Thyroid gland (tissue), 4 donors: ENCODE data around the gene SUN3. TPM values are rescaled to one million over a fixed set of nuclear protein-coding genes. Genes with fewer than 3 reads are reported as not detected.

ENCODE experiments used
- DNase-seq, 2 donors: peaks; one replicate each; pipeline ENCODE4 v3.0.0-alpha.2; 2019
- H3K27ac ChIP-seq, 3 donors: fragments of 200-600 bp; sonication (generic); 1 replicate in 2 of 3; 2 replicates in 1 of 3; pipeline ENCODE4 v1.5.1; 2016 to 2019; ENCODE audit warnings: mild to moderate bottlenecking in 1 of 3, moderate library complexity in 1 of 3
- H3K27me3 ChIP-seq: fragments of 200-600 bp; sonication (generic); one replicate; pipeline ENCODE4 v1.5.1; 2019
- H3K36me3 ChIP-seq, 2 donors: fragments of 200-600 bp; sonication (generic); one replicate each; pipeline ENCODE4 v1.5.1; 2016 to 2019
- H3K4me1 ChIP-seq, 2 donors: fragments of 200-600 bp; sonication (generic); one replicate each; pipeline ENCODE4 v1.5.1; 2017 to 2019
- H3K4me3 ChIP-seq, 3 donors: fragments of 200-600 bp; sonication (generic); replicated peaks in 1 of 3; 1 replicate in 2 of 3; 2 replicates in 1 of 3; pipeline ENCODE4 v1.5.1; 2016; ENCODE audit warnings: mild to moderate bottlenecking in 1 of 3
- H3K9me3 ChIP-seq: fragments of 200-600 bp; sonication (generic); one replicate; pipeline ENCODE4 v1.5.1; 2017
- POLR2A ChIP-seq, 2 donors: fragments of 450-650 bp; IDR thresholded peaks; one replicate each; pipeline ENCODE4 v1.6.1; 2017; ENCODE audit warnings: antibody characterized with exemption in 2 of 2, mild to moderate bottlenecking in 2 of 2, moderate library complexity in 1 of 2
- WGBS, 2 donors: methylation state at CpG; one replicate each; pipeline ENCODE4 v1.1.5; 2017; 5-methylcytosine and 5-hydroxymethylcytosine counted together
- intact Hi-C: fragments of 100-400 bp; cut with DNase I; formaldehyde crosslinking; loops from one replicate; pipeline ENCODE4 v1.15.1; 2023
- total RNA-seq, 4 donors: library from RNA; depleted of rRNA; stranded (reverse); fragments of >200 nt; gene quantifications; one replicate each; pipeline ENCODE4 v1.2.3, GENCODE V29; 2016
- TF ChIP-seq, protein P1 (sequence below), 6 experiments: fragments of 200-600 bp in 3 of 6; fragments of 450-650 bp in 3 of 6; sonication (generic) in 3 of 6; IDR thresholded peaks; one replicate each; pipeline ENCODE4 v1.5.1; 2016 to 2019; ENCODE audit warnings: antibody characterized with exemption in 6 of 6, mild to moderate bottlenecking in 2 of 6, inconsistent platforms in 1 of 6, moderate library complexity in 1 of 6

The SUN3 gene
- total RNA-seq, 4 donors from 2014 or later: not detected

DNA sequence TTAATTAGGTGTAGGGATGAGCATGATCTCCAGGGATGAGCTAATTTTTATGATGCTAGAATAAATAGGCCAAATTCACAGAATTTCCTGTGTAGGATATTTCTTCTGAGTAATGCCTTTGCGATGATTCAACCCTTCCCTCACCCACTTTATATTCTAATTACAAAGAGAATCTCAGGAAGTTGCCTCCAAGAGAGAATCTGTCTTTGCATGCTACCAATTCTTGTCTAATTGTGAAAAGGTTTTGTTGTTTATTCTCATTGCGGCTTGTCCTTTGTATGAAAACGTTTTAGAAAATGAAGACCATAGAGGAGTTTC, 12.7 kb upstream of the SUN3 start:
- no peak for TF ChIP-seq POLR2A (IDR thresholded peaks at IDR 0.05)
- TF ChIP-seq, protein P1, sequence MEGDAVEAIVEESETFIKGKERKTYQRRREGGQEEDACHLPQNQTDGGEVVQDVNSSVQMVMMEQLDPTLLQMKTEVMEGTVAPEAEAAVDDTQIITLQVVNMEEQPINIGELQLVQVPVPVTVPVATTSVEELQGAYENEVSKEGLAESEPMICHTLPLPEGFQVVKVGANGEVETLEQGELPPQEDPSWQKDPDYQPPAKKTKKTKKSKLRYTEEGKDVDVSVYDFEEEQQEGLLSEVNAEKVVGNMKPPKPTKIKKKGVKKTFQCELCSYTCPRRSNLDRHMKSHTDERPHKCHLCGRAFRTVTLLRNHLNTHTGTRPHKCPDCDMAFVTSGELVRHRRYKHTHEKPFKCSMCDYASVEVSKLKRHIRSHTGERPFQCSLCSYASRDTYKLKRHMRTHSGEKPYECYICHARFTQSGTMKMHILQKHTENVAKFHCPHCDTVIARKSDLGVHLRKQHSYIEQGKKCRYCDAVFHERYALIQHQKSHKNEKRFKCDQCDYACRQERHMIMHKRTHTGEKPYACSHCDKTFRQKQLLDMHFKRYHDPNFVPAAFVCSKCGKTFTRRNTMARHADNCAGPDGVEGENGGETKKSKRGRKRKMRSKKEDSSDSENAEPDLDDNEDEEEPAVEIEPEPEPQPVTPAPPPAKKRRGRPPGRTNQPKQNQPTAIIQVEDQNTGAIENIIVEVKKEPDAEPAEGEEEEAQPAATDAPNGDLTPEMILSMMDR (IDR thresholded peaks at IDR 0.05): no peak
- no peaks in the 10 kb centered on the region for H3K27me3 ChIP-seq
- DNase-seq: no peak
- no peak overlapping the region for H3K27ac ChIP-seq
- 67 to 75% methylated on average over 3 of the region's 3 CpGs for WGBS, 2 donors
- intact Hi-C loops: no loop called here
- H3K4me3 ChIP-seq: no peak overlapping the region
- no peaks in the 10 kb centered on the region for H3K36me3 ChIP-seq
- H3K4me1 ChIP-seq: no peaks in the 10 kb centered on the region
- H3K9me3 ChIP-seq: no peaks in the 10 kb centered on the region

DNA sequence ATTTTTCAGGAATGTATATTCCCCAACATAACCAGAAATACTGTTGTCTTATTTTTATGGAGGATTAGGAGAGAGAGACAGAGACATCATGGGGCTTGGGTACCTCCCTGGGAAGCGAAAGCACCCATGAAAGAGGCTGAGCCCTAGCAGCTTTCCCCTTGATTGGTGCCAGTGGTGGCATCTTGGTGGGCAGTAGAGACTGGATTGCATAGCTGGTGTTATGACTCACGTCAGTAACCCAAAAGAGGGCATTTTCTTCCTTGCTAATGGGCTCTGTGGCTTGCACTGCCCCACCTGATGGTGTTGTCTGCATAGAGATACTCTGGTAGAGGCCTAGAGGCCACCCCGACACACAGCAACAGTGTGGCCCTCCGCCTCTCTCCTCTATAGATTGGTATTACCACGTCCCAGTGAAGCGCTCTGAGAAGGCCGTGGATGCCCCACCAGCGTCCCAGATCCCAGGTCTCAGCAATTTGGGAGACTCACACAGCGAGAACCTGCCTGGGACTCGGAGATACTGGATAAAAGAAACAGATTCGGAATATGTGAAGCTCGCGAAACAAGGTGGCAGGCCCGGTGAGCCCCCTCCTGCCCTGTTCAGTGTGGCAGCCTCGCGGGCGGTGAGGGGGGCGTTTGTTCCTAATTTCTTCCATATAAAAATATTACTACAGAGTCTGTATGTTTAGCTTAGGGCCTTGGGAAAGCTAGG, 12.2 kb upstream of the SUN3 start:
- H3K36me3 ChIP-seq: no peaks in the 10 kb centered on the region
- no peak for TF ChIP-seq POLR2A (IDR thresholded peaks at IDR 0.05)
- TF ChIP-seq, protein P1 (IDR thresholded peaks at IDR 0.05): no peak
- H3K9me3 ChIP-seq: no peaks in the 10 kb centered on the region
- H3K4me1 ChIP-seq: peaks cover under 1 to 2% of the 10 kb centered on the region in 2 donors
- WGBS, 2 donors: 91% methylated on average over 18 of the region's 18 CpGs
- intact Hi-C loops: no loop called here
- no peak overlapping the region for H3K4me3 ChIP-seq
- DNase-seq: no peak
- H3K27me3 ChIP-seq: no peaks in the 10 kb centered on the region
- H3K27ac ChIP-seq: no peak overlapping the region

DNA sequence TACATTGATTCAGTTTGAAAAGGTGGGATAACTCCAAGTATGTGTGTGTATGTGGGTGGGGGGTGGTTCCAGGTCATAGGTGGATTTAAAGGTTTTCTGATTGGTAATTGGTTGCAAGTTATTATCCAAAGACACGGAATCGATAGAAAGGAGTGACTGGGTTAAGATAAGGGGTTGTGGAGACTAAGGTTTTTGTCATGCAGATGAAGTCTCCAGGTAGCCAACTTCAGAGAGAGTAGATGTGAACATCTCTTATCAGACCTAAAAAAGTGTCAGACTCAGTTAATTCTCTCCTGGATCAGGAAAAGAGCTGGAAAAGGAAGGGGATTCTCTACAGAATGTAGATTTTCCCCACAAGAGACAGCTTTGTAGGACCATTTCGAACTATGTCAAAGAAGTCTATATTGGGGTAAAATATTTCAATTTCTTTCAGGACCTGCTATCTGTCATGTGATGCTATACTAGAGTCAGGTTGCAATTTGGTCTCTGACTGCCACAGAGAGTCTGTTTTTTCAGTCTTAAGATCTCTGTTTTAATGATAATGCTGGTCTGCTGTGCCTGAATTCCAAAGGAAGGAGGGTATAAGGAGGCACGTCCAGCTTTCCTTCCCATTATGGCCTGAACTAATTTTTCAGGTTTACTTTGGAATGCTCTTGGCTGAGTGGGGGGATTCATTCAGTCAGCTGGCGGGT, 10.1 kb upstream of the SUN3 start:
- intact Hi-C loops: loop anchor here (10.0 kb wide), 1 partner anchor 66 kb away; no protein-coding TSS in a partner anchor
- no peak for TF ChIP-seq POLR2A (IDR thresholded peaks at IDR 0.05)
- TF ChIP-seq, protein P1 (IDR thresholded peaks at IDR 0.05): no peak
- no peak overlapping the region for H3K4me3 ChIP-seq

DNA sequence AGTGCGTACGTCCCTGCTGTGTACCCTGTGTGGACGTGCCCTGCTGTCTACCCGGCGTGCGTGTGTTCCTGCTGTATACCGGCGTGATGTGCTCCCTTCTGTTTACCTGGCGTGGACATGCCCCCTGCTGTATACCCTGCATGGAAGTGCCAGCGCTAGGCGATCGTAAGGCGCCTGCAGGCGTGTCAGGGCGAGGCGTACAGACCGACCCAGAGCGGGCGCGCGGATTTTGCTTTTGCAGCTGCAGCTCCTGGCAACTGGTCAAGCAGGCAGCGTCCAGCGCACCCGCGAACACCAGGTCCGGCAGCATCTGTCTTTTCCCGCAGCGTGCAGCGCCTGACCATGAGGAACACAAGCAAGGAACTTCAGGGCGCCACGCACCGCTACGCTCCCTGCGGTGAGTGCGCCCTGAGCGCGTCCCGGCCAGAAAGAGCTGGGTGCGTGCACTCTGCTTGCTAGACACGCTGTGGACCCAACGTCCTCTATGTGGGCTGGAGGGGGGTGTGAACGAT, 7.1 kb upstream of the SUN3 start:
- intact Hi-C loops: loop anchor here (10.0 kb wide), 1 partner anchor 69 kb away; no protein-coding TSS in a partner anchor
- peak overlapping the region; percentile 41 to 48 (median 44) for H3K4me3 ChIP-seq
- no peaks in the 10 kb centered on the region for H3K9me3 ChIP-seq
- TF ChIP-seq POLR2A (IDR thresholded peaks at IDR 0.05): no peak
- TF ChIP-seq, protein P1 (IDR thresholded peaks at IDR 0.05): no peak
- WGBS, 2 donors: 2% methylated on average over 21 to 26 of the region's 42 CpGs
- peaks cover 6 to 12% of the 10 kb centered on the region in 2 donors for H3K4me1 ChIP-seq
- peak; percentile 48 to 49 for DNase-seq
- no peak overlapping the region for H3K27ac ChIP-seq
- H3K27me3 ChIP-seq: no peaks in the 10 kb centered on the region
- no peaks in the 10 kb centered on the region for H3K36me3 ChIP-seq

More for the DNA sequence above, 10.1 kb upstream of the SUN3 start:
- WGBS, 2 donors: 54 to 56% methylated on average over 5 of the region's 5 CpGs
- Histone ChIP-seq H3K9me3 (no peaks in the 10 kb centered on the region), H3K4me1 (peaks cover 6 to 12% of the 10 kb centered on the region in 2 donors), H3K27me3 (no peaks in the 10 kb centered on the region), H3K27ac (no peak overlapping the region), H3K36me3 (no peaks in the 10 kb centered on the region)
- DNase-seq: no peak
